ENCODE measurements around the gene BECN2. TPM values are rescaled to one million over a fixed set of nuclear protein-coding genes. Genes with fewer than 3 reads are reported as not detected.

The BECN2 gene
- total RNA-seq, 4 donors from 2014 or later = not detected

GRCh38 chr1:242006976-242007375, 49.4 kb downstream of the BECN2 start:
- Histone ChIP-seq H3K9me3 (no peaks in the 10 kb centered on the region), H3K27me3 (no peaks in the 10 kb centered on the region), H3K4me1 (peaks cover 0 to 3% (median 0%) of the 10 kb centered on the region in 4 donors), H3K4me3 (no peak overlapping the region), H3K36me3 (no peaks in the 10 kb centered on the region), H3K27ac (no peak overlapping the region)
- no peak for DNase-seq (ENCODE audit: low spot score in 2 of 2)
- WGBS, 2 donors = 87% methylated on average over 3 of the region's 3 CpGs
- TF ChIP-seq CTCF (IDR thresholded peaks at IDR 0.05) (no peak), EP300 (IDR thresholded peaks at IDR 0.05) (no peak), POLR2A (IDR thresholded peaks at IDR 0.05) (no peak)

Other genes starting within 250 kb of the BECN2 start
- under 1 TPM in 1 of 4 donors, not detected in 3; 0.39 TPM for gene EXO1, start 109.6 kb upstream of the BECN2 start, total RNA-seq
- gene MAP1LC3C, start 41.3 kb downstream of the BECN2 start, total RNA-seq = 10 to 100 TPM in 2 of 4 donors, 1 to 10 TPM in 2; 5.5 to 51.3 (median 10.0) TPM